T-helper 1 cell (primary cell): Measurements from ENCODE around the gene TRIML1.
"Not testable (repeated sequence)": the region's sequence is repeated elsewhere in the genome, so short reads cannot be mapped to it uniquely, and the experiment has no call there.

Source experiments
- DNase-seq, 5 donors: peaks; one replicate each; pipeline ENCODE4 v3.0.0-alpha.2; 2012 to 2020

The TRIML1 gene

DNA sequence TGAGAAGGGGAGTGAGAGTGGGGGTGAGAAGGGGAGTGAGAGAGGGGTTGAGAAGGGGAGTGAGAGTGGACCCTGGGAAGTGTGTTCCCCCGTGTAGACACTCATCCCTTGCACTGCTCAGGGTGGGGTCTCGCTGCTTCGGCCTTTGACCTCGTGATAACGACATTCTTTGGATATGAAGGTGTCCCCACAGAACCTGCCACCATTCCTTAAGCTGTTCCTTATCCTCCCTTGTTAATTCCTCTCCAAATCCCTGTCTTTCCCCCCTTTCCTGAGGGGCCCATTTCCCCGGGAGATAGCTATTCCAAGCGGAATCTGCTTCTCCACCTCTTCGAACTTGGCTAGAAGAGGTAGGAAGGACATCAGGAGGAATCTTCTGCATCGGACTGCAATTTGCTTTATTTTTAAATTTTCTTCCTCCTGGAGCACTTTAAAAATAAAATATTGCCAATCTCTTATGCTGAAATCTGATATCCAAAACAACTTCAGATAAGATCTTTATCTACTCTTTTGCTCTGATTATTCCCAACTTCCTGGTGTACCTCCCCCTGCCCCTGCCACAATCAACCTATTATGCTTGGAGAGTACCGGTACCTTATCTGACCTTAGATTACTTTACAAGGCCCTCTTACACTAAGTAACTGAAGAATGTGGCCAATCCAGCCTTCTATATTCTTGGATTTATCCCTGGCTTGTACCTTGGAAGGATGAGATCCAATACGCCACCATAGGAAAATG lies 15.6 kb downstream of the TRIML1 start:
- DNase-seq = no peak

- DNase-seq = no peak
Measured at GRCh38 chr4:188158336-188158735, 19.1 kb downstream of the TRIML1 start.

DNA sequence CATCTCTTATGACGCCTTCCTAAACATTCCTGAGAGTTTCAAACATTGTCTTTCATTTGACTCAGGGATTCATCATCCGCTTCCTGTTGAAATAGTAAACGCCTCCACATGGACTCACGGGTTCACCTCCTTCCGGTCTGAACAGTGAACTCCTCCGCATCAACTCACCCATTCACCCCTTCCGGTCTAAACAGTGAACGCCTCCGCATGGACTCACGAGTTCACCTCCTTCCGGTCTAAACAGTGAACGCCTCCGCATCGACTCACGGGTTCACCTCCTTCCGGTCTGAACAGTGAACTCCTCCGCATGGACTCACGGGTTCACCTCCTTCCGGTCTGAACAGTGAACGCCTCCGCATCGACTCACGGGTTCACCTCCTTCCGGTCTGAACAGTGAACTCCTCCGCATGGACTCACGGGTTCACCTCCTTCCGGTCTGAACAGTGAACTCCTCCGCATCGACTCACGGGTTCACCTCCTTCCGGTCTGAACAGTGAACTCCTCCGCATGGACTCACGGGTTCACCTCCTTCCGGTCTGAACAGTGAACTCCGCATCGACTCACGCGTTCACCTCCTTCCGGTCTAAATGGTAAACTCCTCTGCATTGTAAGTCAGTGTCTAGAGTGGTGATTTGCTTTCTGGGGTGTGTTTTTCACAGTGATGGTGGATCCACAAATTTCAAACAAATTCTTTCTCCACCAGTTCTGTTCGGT lies 20.4 kb downstream of the TRIML1 start:
- DNase-seq = not testable (repeated sequence)

- DNase-seq = no peak
Measured at GRCh38 chr4:188160406-188160805, 21.2 kb downstream of the TRIML1 start.

GRCh38 chr4:188161167-188161566 lies 21.9 kb downstream of the TRIML1 start:
- no peak for DNase-seq

DNA sequence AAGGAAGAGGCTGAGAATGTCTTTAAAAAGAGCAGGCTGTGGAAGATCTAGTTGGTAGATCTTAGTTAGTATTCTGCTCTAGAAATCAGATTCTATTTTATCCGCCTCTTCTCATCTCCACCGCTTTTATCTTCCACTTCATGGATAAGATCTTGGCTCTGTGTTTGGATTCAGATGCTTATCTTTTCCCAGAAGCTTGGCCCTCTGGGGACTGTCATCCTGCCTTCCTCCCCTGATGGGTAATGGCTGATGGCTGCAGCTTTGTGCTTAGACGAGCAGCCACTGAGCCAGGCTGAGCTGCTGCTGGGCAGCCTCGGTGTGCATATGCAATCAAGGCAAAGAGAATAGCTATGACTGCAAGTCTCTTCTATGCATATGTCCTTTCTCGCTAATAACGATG lies 23.5 kb downstream of the TRIML1 start:
- DNase-seq = no peak

DNA sequence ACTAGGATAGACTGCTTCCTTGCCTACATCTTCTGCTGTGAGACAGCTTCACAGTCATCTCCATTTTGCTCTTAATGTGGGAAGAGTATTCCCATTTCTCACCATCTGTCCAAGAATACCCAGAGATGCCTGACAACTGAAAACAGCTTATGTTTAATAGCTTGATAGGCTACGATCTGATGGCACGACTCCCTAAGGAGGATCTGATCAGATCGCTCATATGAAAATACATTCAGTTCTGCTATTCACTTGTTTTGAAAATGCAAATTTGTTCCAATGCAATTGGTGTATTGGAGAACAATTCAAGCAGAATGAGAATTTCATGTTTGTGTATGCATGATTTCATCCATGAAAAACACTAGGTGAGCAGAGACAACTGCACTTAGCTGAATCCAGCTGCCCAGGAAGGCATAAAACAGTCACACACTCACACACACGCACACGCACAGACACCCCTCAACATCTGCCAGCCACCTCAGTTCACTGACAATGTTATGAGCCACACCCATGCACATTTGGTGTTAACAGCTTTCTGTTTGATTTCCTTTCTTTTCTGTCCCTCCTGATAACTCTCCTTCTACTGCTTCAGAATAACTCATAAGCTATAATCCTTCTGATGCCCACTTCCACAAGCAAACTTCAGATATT lies 29.6 kb downstream of the TRIML1 start:
- no peak for DNase-seq

GRCh38 chr4:188171551-188171950 lies 32.3 kb downstream of the TRIML1 start:
- no peak for DNase-seq

DNA sequence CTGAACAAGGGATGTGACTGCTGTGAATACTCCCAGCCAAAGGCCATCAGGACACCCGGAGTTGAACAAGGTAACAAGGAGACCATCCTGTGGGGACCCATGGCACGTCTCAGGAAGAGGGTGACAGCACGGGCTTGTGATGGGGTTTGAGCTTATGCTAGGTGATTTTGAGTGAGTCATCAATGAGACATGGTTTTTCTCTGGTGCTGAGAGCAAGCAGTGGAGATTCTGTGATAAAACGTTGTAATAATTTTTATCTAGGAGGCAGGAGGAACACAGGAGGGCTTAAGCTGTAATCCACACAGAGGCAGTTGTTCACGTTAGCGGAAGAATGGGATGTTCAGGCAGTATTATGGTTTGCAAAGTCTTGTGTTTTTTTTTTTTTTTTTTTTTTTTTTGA lies 36.0 kb downstream of the TRIML1 start:
- no peak for DNase-seq

DNA sequence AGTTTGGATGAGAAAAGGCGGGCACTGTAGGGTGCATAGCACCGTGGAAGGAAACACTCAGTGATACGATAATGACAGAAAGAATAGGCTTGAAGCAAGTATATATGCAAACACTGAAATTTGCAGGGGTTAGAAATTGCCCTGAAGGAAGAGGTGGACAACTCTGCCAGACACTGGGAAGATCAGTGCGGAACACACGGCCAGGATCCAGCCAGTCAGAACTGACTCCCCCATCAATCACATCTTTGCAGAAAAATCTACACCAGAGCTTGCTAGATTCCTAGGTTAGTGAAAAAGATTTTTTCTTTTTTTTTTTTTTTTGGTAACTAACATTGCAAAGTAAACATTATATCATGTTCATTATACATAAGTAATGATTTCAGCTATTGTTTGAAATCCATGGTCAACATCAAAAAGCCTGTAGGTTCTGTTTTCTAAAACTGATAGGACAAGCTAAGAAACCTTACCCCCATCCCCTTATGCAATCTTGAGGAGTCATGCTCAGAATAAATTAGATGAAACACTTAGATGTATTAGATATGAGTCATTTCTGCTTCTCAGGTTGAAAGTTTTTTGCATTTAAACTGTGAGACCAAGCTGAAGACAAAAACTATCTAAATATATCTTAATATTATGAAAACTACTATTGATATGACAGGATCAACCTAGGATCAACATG lies 38.9 kb downstream of the TRIML1 start:
- no peak for DNase-seq

DNA sequence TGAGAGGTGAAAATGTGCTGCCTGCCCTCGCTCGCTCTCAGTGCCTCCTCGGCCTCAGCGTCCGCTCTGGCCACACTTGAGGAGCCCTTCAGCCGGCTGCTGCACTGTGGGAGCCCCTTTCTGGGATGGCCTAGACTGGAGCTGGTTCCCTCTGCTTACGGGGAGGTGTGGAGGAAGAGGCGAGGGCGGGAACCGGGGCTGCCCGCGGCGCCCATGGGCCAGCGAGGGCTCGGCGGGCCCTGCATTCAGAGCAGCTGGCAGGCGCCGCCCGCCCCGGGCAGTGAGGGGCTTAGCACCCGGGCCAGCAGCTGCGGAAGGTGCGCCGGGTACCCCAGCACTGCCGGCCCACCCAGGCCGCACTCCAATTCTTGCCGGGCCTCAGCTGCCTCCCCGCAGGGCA lies 39.6 kb downstream of the TRIML1 start:
- no peak for DNase-seq

- DNase-seq = no peak
Measured at GRCh38 chr4:188187106-188187505, 47.9 kb downstream of the TRIML1 start.

- no peak for DNase-seq
Measured at GRCh38 chr4:188190461-188190860, 51.2 kb downstream of the TRIML1 start.

- no peak for DNase-seq
Measured at GRCh38 chr4:188194421-188194820, 55.2 kb downstream of the TRIML1 start.

- no peak for DNase-seq
Measured at GRCh38 chr4:188195389-188195985, 56.2 kb downstream of the TRIML1 start.

DNA sequence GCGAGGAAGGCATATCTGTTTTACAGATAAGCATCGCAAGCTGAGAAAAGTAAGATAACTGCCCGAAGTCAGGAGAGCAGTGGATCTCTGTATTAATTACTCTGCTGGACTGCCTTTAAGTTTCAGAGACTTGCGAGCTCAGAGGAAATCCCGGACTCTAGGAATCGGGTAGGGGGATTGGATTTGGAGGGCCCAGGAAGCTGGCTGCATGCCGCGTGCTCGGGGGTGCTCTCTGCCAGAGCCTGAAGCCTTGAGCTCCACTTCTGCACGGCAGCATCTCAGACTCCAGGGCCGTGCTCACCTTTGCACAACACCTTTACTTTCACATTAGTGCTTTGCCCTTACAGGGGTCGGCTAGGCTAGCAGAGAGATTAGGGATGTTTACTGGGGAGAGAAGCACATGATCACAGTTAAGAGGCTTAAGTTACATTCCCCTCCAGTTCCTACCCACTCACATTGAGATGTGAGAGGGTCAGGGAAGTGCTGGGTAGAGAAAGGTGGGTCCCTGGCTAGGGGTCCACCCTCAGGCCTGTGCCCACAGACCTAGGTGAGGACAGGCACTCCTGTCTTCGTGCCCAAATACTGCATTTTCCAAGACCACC lies 57.0 kb downstream of the TRIML1 start:
- DNase-seq = no peak
